ENCODE measurements around the gene EBF3.

The EBF3 gene

DNA sequence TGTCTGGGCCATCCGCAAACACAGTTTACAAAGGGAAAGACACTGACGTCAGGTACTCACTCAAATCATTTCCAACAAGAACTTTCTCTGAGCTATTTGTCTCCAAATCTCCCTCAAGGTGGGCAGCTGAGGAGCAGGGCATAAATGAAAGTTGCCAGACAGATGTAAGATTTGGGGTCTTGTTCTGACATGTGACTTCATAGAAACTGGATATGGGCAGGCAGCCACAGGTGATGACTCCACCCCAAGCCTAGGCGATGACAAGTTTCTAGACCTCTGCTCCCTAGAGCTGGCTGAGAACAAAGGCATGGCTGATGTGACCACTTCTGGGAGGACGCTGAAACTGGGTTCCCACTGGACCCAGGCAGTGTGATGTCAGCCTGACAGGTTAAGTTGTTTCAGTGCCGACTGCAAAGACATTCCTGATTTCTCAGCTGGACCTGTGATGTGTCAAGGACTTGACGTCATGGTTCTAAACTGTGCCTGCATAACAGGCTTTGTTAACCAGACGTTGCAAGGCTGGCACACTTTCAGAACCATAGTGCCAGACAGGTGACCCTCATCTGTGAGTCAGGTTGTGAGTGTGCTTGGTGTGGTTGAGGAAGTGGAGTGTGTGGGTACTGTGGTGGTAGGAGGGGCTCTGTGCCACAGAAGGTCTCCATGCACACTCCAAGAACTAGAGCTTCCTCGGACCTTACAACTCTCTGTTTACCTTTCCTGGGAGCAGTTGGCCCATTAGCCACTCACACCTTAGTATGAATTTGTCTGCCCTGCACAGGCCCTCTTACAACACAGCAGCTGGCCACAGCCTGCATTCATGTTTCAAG is 39.9 kb upstream of the EBF3 start:
- TF ChIP-seq SIN3A (IDR thresholded peaks at IDR 0.05; ENCODE audit: borderline replicate concordance, insufficient read depth, low read length), result no peak
- no peak for TF ChIP-seq FOXP2 (optimal IDR thresholded peaks at IDR 0.05; ENCODE audit: borderline replicate concordance, extremely low read depth, extremely low read length, insufficient read depth)

DNA sequence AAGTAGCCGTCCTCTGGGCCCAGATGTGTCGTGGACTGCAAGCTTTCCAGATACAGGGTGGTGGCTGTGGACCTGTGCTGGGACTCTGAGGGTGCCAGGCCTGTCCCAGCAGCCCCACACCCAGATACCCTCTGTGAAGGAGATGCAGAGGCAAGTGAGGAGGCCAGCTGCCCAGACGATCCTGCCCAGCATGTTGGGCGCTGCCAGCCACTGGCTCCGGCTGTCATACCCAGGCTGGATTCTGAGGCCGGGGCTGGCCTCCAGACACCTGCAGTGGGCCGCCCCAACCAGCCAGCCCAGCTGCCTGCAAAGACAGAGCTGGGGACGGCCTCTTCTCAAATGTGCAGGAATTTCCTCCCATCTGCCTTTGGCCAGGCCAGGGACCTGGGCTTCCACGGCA is 39.1 kb upstream of the EBF3 start:
- TF ChIP-seq SIN3A (IDR thresholded peaks at IDR 0.05; ENCODE audit: borderline replicate concordance, insufficient read depth, low read length), result no peak
- TF ChIP-seq TAF1 (IDR thresholded peaks at IDR 0.05; ENCODE audit: borderline replicate concordance, insufficient read depth, low read length), result no peak
- TF ChIP-seq FOXP2 (optimal IDR thresholded peaks at IDR 0.05; ENCODE audit: borderline replicate concordance, extremely low read depth, extremely low read length, insufficient read depth), result no peak
- TF ChIP-seq POLR2AphosphoS5 (IDR thresholded peaks at IDR 0.05; ENCODE audit: low read depth, low read length), result no peak
- TF ChIP-seq, protein P1, sequence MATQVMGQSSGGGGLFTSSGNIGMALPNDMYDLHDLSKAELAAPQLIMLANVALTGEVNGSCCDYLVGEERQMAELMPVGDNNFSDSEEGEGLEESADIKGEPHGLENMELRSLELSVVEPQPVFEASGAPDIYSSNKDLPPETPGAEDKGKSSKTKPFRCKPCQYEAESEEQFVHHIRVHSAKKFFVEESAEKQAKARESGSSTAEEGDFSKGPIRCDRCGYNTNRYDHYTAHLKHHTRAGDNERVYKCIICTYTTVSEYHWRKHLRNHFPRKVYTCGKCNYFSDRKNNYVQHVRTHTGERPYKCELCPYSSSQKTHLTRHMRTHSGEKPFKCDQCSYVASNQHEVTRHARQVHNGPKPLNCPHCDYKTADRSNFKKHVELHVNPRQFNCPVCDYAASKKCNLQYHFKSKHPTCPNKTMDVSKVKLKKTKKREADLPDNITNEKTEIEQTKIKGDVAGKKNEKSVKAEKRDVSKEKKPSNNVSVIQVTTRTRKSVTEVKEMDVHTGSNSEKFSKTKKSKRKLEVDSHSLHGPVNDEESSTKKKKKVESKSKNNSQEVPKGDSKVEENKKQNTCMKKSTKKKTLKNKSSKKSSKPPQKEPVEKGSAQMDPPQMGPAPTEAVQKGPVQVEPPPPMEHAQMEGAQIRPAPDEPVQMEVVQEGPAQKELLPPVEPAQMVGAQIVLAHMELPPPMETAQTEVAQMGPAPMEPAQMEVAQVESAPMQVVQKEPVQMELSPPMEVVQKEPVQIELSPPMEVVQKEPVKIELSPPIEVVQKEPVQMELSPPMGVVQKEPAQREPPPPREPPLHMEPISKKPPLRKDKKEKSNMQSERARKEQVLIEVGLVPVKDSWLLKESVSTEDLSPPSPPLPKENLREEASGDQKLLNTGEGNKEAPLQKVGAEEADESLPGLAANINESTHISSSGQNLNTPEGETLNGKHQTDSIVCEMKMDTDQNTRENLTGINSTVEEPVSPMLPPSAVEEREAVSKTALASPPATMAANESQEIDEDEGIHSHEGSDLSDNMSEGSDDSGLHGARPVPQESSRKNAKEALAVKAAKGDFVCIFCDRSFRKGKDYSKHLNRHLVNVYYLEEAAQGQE (IDR thresholded peaks at IDR 0.05; ENCODE audit: insufficient read depth in 1 of 2, low read depth in 2 of 2, low read length in 2 of 2), result no peak

DNA sequence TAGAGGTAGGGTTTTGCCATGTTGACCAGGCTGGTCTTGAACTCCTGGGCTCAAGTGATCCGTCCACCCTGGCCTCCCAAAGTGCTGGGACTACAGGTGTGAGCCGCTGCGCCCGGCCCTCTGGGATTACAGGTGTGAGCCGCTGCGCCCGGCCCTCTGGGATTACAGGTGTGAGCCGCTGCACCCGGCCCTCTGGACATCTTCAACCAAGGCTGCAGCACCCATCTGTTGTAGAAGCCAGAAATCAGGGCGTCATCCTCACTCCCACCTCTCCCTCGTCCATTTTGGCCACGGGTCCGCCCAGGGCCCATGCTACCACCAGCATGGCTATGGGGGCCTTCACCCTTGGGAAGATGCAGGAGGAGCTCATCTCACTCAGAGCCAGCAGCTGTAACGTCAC is 38.5 kb upstream of the EBF3 start:
- no peak for TF ChIP-seq SIN3A (IDR thresholded peaks at IDR 0.05; ENCODE audit: borderline replicate concordance, insufficient read depth, low read length)
- no peak for TF ChIP-seq POLR2AphosphoS5 (IDR thresholded peaks at IDR 0.05; ENCODE audit: low read depth, low read length)
- TF ChIP-seq, protein P1 (IDR thresholded peaks at IDR 0.05; ENCODE audit: insufficient read depth in 1 of 2, low read depth in 2 of 2, low read length in 2 of 2), result no peak
- no peak for TF ChIP-seq FOXP2 (optimal IDR thresholded peaks at IDR 0.05; ENCODE audit: borderline replicate concordance, extremely low read depth, extremely low read length, insufficient read depth)
- no peak for TF ChIP-seq TAF1 (IDR thresholded peaks at IDR 0.05; ENCODE audit: borderline replicate concordance, insufficient read depth, low read length)

DNA sequence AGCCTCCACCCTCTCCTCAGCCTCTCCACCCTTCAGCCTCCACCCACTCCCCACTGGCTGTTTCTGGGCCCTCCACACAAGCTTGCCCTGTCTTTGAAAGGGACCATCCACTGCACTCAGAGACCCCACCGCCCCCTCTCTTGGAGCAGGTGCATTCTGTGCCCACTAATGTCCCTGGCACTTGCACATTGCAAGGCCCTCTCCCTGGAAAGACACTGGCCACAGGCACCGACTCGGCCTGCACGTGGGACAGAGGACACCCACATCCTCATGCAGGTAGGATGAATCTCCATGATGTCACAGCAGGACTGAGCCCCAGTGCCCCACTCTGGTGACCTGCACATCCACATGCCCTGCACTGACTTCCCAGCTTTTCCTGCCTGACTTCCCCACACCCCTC is 36.8 kb upstream of the EBF3 start:
- TF ChIP-seq, protein P1 (IDR thresholded peaks at IDR 0.05; ENCODE audit: insufficient read depth in 1 of 2, low read depth in 2 of 2, low read length in 2 of 2), result no peak

DNA sequence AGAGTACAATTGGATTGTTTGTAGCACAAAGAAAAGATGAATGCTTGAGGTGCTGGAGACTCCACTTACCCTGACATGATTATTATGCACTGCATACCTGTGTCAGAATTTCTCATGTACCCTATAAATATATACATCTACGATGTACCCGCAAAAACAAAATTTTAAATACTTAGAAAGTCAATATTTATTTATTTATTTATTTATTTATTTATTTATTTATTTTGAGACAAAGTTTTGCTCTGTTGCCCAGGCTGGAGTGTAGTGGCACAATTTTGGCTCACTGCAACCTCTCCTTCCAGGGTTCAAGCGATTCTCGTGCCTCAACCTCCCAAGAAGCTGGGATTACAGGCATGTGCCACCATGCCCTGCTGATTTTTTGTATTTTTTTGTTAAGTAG is 35.1 kb upstream of the EBF3 start:
- TF ChIP-seq TAF1 (IDR thresholded peaks at IDR 0.05; ENCODE audit: borderline replicate concordance, insufficient read depth, low read length) (no peak), SIN3A (IDR thresholded peaks at IDR 0.05; ENCODE audit: borderline replicate concordance, insufficient read depth, low read length) (no peak), FOXP2 (optimal IDR thresholded peaks at IDR 0.05; ENCODE audit: borderline replicate concordance, extremely low read depth, extremely low read length, insufficient read depth) (no peak), POLR2AphosphoS5 (IDR thresholded peaks at IDR 0.05; ENCODE audit: low read depth, low read length) (no peak)
- TF ChIP-seq, protein P1 (IDR thresholded peaks at IDR 0.05; ENCODE audit: insufficient read depth in 1 of 2, low read depth in 2 of 2, low read length in 2 of 2), result no peak

Data from PFSK-1 (cell line).